NK-92 treated with Interleukin-12 subunit alpha and Interleukin-12 subunit beta, amount 100 ng/mL, for 24 hours (cell line): ENCODE measurements around the gene DDX25.

Experiments used
- DNase-seq: peaks from one replicate; lab custom pipeline; 2025; lab: John Stamatoyannopoulos, UW

Gene DDX25

GRCh38 chr11:125950696-125951651 lies 46.7 kb downstream of the DDX25 start:
- no peak for DNase-seq

GRCh38 chr11:125951731-125952130 lies 47.4 kb downstream of the DDX25 start:
- DNase-seq = no peak

- DNase-seq = no peak
Observed at GRCh38 chr11:125952559-125952958, 48.3 kb downstream of the DDX25 start.

- DNase-seq = no peak
Observed at GRCh38 chr11:125952973-125953372, 48.7 kb downstream of the DDX25 start.

GRCh38 chr11:125953401-125953935 lies 49.2 kb downstream of the DDX25 start:
- DNase-seq = no peak

GRCh38 chr11:125954123-125954944 lies 50.0 kb downstream of the DDX25 start:
- DNase-seq = no peak

- no peak for DNase-seq
Observed at GRCh38 chr11:125954945-125955640, 50.8 kb downstream of the DDX25 start.

- DNase-seq = no peak
Observed at GRCh38 chr11:125955856-125956255, 51.5 kb downstream of the DDX25 start.

- DNase-seq = no peak
Observed at GRCh38 chr11:125956391-125957134, 52.3 kb downstream of the DDX25 start.

GRCh38 chr11:125957618-125958332 lies 53.5 kb downstream of the DDX25 start:
- no peak for DNase-seq

GRCh38 chr11:125958872-125959400 lies 54.6 kb downstream of the DDX25 start:
- no peak for DNase-seq

- DNase-seq = no peak
Observed at GRCh38 chr11:125959511-125959910, 55.2 kb downstream of the DDX25 start.

GRCh38 chr11:125959931-125960330 lies 55.6 kb downstream of the DDX25 start:
- DNase-seq = no peak

GRCh38 chr11:125960771-125961170 lies 56.5 kb downstream of the DDX25 start:
- DNase-seq = no peak

- DNase-seq = no peak
Observed at GRCh38 chr11:125967515-125967914, 63.2 kb downstream of the DDX25 start.

- no peak for DNase-seq
Observed at GRCh38 chr11:125968354-125968753, 64.0 kb downstream of the DDX25 start.

- DNase-seq = no peak
Observed at GRCh38 chr11:125971618-125972017, 67.3 kb downstream of the DDX25 start.

GRCh38 chr11:125974284-125974683 lies 70.0 kb downstream of the DDX25 start:
- DNase-seq = no peak

GRCh38 chr11:125975634-125976033 lies 71.3 kb downstream of the DDX25 start:
- DNase-seq = no peak

GRCh38 chr11:125976156-125976555 lies 71.8 kb downstream of the DDX25 start:
- no peak for DNase-seq
